Stimulated activated CD8-positive, alpha-beta memory T cell treated with anti-CD3 and anti-CD28 coated beads, Interleukin-7, amount 100 ng/mL, for 48 hours (primary cell): ENCODE measurements around the gene LRFN5.
"Not testable (repeated sequence)": the region's sequence is repeated elsewhere in the genome, so short reads cannot be mapped to it uniquely, and the experiment has no call there.

Source experiments
- DNase-seq, 2 donors: peaks; one replicate each; pipeline ENCODE4 v3.0.0-alpha.2; 2020; ENCODE audit warnings: low read depth in 1 of 2; ENCODE audit errors: extremely low read depth in 1 of 2

LRFN5 gene

DNA sequence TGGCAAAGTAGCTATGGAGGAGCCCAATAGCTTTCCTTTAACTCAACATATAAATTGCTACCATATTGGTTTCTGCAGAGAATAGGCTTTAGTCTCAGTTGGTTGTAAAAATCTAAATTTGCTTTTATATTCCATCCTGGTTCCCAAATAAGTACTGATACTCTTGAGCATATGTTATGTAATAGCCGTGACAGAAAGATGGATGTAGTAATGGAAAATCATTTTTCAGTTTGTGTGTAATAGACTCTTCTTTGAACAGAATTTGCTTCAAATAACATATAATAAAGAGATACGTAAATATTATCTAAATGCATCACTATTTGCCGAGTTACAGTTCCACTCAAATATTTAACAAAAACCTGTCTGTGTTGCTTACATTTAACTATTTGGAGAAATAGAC, 271.6 kb downstream of the LRFN5 start:
- no peak for DNase-seq

DNA sequence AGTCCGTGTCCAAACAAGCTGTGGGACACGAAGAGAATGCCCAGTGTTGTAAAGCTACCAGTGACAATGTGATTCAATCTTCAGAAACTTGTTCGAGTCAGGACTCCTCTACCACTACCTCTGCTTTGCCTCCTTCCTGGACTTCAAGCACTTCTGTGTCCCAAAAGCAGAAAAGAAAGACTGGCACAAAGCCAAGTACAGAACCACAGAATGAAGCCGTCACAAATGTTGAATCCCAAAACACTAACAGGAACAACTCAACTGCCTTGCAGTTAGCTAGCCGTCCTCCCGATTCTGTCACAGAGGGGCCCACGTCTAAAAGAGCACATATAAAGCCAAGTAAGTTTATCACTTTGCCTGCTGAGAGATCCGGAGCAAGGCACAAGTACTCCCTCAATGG, 284.9 kb downstream of the LRFN5 start:
- no peak for DNase-seq

DNA sequence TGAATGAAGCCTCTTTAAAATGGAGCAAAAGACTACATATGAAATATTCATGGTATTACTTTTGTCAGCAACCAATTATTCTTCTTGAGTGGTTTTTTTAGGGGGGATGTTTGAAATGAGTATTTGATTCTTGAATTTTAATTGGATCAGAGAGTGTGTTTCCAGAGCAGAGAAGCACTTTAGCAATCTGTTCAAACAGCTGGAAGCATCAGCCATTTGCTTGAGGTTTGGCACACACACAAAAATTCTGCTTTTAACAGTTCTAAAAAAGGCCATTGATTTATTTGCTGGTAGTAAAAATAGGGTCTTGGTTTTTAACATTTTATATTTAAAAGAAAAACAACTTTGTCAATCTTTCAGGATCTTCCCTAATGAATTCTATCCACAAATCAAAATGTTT, 292.7 kb downstream of the LRFN5 start:
- no peak for DNase-seq

DNA sequence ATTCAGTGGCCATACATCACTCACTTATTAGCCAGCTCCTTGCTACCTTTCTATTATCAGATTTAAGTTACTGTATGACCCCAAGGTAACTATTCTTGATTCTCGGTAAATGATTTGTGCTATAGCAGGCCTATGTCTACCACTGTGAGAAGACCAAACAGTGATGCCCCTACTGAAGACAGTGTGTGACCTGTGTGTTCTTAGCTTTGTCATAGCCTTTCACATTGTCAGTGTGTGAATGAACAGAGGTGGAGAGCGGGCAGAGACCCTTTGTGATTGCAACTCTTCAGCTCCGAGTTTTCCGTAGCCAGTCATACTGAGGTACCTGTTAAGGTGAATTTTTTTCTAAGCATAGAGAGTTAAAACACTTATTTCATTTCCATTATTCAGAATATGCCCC, 294.0 kb downstream of the LRFN5 start:
- DNase-seq, result no peak

DNA sequence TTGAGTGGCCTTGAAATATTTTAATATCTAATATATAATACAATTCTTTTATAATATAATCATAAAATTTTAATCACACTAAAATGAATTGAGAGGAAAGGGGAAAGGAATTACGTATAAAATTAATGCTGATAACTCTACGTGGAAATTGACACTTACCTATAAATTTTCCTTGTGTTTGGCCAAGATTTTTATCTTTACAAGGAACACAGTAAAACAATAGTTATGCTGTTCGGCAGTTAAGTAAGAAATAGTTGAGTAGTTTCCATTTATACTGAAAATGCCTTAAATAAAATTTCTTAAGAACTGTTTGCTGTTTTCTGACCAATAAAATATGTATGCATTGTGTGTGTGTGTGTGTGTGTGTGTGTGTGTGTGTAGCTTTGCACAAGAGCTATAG, 294.4 kb downstream of the LRFN5 start:
- no peak for DNase-seq

DNA sequence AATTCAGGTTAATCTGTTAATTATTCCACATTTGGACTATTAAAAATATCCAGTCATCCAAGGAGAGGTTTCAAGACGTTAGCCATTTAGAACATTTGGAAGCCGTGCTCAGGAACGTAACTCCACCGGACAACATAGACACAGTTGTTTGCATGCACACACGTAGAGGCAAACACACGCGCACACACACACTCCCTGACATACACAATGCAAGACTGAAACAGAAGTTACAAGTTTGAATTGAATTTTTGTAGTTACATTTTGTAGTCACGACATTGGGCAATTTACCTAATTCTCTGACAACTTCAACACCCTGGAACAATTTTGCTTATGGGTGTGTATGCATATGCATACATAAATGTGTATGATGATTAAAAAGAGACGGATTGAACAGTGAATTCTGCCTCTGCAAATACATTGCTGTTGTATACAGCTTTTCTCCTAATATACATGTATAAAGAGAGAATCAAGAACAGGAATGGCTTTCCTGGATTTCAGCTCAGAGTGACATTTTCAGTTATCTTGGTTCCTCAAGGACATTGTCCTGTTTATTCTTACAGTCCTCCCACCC, 298.8 kb downstream of the LRFN5 start:
- no peak for DNase-seq

DNA sequence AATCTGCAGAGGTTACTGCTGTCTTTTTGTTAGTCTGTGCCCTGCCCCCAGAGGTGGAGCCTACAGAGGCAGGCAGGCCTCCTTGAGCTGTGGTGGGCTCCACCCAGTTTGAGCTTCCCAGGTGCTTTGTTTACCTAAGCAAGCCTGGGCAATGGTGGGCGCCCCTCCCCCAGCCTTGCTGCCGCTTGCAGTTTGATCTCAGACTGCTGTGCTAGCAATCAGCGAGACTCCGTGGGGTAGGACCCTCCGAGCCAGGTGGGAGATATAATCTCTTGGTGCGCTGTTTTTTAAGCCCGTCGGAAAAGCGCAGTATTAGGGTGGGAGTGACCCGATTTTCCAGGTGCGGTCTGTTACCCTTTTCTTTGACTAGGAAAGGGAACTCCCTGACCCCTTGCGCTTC, 304.5 kb downstream of the LRFN5 start:
- DNase-seq, result not testable (repeated sequence)

DNA sequence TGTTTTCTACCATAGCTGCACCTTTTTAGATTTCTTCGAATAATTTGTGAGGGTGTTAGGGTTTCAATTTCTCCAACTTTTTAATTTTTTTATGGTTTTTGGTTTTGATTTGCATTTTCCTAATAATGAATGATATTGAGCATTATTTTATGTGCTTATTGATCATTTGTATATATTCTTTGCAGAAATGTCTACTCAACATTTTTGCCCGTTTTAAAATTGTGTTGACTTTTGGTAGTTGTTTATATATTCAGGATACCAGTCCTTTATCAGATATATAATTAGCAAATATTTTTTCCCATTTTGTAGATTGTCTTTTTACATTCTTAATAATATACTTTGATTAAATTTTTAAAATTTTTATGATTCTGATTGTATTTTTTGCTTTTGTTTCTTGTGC, 306.7 kb downstream of the LRFN5 start:
- no peak for DNase-seq

DNA sequence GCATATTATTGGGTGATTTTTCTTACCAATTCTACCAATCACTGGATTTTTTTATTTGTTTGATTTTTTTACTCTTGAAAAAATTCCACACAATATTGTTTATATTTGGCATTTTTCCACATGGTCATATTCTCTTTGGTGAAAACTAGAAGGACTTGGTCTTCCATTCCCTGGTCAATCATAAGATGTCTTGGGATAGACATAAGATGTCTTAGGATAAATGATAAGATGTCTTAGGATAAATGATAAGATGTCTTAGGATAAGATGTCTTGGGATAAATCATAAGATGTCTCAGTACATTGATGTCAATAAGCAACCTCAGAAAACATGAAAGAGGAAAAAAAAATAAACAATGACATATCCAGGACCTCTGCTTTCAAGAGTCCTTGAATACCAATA, 309.1 kb downstream of the LRFN5 start:
- DNase-seq, result no peak

DNA sequence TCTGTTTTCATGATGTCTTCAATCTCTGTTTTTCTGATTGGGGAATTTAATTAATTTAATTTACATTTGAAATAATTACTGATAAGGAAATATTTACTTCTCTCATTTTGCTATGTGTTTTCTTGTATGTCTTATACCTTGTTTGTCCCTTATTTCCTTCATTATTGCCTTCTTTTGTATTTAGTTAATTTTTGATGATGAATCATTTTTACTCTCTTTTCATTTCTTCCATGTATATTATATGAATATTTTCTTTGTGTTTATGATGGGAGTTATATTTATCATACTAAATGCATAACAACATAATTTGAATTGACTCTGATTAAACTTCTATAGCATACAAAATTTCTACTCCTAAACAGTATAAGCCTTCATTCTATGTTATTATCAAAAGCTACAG, 309.6 kb downstream of the LRFN5 start:
- DNase-seq, result no peak

DNA sequence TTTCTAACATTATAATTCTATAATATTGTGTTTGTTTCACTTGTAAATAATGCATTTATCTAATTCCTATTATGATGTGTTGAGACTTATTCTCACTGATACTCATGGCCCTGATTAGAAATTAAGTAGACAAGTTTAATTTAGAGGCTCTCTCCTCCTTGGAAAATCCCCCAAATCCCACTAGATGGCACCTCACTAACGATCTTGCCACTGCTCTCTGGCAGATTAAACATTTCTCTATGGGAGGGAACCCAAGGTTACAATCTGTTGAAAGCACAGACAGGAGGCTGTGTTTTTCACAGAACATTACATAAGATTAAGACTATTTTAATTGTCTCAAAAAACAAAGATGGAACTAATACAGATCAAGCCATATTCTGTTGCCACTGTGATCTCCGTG, 318.7 kb downstream of the LRFN5 start:
- DNase-seq, result no peak

DNA sequence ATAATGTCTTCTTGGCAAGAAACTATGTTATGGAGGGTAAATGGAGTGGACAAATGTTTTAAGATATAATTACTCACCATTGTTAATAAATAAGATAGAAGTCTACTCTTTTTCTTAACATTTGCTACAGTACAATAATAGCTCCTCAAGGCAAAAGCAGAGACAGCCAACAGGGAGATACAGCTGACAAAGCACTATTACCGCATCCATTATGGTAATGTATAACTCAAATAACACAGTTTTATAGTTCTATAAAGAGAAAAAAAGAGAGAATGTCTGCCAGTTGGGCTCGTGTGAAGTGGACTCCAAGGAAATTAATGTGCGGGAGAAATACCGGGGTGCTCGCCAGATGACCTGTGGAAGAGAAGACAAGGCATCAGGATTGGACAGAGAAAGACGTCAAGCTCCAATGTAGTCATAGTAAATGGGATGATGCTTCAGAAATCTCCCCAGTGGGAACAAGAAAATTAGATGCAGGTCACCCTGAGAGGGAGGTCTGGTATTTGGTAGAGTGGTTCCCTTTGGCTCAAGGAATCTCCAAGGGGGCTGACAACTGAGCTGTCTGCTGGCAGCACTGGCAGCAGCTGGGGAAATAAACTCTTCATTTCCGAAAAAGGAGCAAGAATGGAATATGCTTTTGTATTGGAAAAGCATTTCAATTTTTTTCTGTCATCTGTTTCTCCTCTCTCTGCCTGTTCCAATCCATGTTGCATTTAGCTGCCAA, 343.9 kb downstream of the LRFN5 start:
- DNase-seq, result no peak
